Loucy (cell line): Measurements from ENCODE around the gene CD101.

Experiments used
- H2AFZ ChIP-seq: fragments of 200-600 bp; sonication (generic); 2 replicates; pipeline ENCODE4 v1.6.0; 2016; ENCODE audit warnings: antibody characterized with exemption, mild to moderate bottlenecking, low read length, moderate library complexity
- H3F3A ChIP-seq: fragments of 200-600 bp; 2 replicates; pipeline ENCODE4 v1.6.0; 2016; ENCODE audit warnings: antibody characterized with exemption, low read depth, mild to moderate bottlenecking
- H3K27me3 ChIP-seq: fragments of 200-600 bp; sonication (generic); 2 replicates; pipeline ENCODE4 v1.6.1; 2014; ENCODE audit warnings: low read length, mild to moderate bottlenecking; ENCODE audit not compliant: insufficient read depth, poor library complexity, severe bottlenecking
- H3K36me3 ChIP-seq: fragments of 200-600 bp; sonication (generic); 2 replicates; pipeline ENCODE4 v1.6.1; 2016; ENCODE audit warnings: low read length; ENCODE audit not compliant: insufficient read depth
- H3K4me1 ChIP-seq: fragments of 200-600 bp; sonication (generic); 2 replicates; pipeline ENCODE4 v1.5.1; 2014; ENCODE audit warnings: low read length, mild to moderate bottlenecking; ENCODE audit not compliant: insufficient read depth, poor library complexity, severe bottlenecking
- H3K4me2 ChIP-seq: fragments of 200-600 bp; sonication (generic); 2 replicates; pipeline ENCODE4 v1.6.0; 2014; ENCODE audit warnings: antibody characterized with exemption, low read length, low read depth, mild to moderate bottlenecking; ENCODE audit not compliant: poor library complexity, severe bottlenecking
- H3K4me3 ChIP-seq: fragments of 200-600 bp; sonication (generic); 2 replicates; pipeline ENCODE4 v1.5.1; 2014; ENCODE audit warnings: low read length, mild to moderate bottlenecking, mixed read lengths; ENCODE audit not compliant: poor library complexity, severe bottlenecking
- H3K79me2 ChIP-seq: fragments of 200-600 bp; sonication (generic); 2 replicates; pipeline ENCODE4 v1.6.1; 2014; ENCODE audit warnings: low read length; ENCODE audit not compliant: insufficient read depth
- H3K9ac ChIP-seq: fragments of 200-600 bp; sonication (generic); 2 replicates; pipeline ENCODE4 v1.6.0; 2014; ENCODE audit warnings: mild to moderate bottlenecking, low read depth, low read length, moderate library complexity; ENCODE audit not compliant: poor library complexity, severe bottlenecking
- H3K9me2 ChIP-seq: fragments of 200-600 bp; sonication (generic); replicated peaks from 2 replicates; pipeline ENCODE4 v1.6.1; 2016; ENCODE audit warnings: low read depth, low read length, mixed read lengths
- H3K9me3 ChIP-seq: fragments of 200-600 bp; sonication (generic); 2 replicates; pipeline ENCODE4 v1.6.1; 2014; ENCODE audit warnings: mild to moderate bottlenecking, antibody characterized with exemption, low read length, low read depth; ENCODE audit not compliant: insufficient read depth
- H4K20me1 ChIP-seq: fragments of 200-600 bp; sonication (generic); 2 replicates; pipeline ENCODE4 v1.6.0; 2014; ENCODE audit warnings: antibody characterized with exemption, low read length, mild to moderate bottlenecking; ENCODE audit not compliant: insufficient read depth, poor library complexity, severe bottlenecking
- CTCF ChIP-seq: fragments of 200-600 bp; sonication (generic); conservative IDR thresholded peaks from 2 replicates; pipeline ENCODE4 v1.5.1; 2014; ENCODE audit warnings: mild to moderate bottlenecking, antibody characterized with exemption, low read length
- EZH2phosphoT487 ChIP-seq: fragments of 200-600 bp; IDR thresholded peaks from 2 replicates; pipeline ENCODE4 v1.6.1; 2018; ENCODE audit warnings: antibody characterized with exemption, mild to moderate bottlenecking, moderate library complexity, borderline replicate concordance

CD101 gene

DNA sequence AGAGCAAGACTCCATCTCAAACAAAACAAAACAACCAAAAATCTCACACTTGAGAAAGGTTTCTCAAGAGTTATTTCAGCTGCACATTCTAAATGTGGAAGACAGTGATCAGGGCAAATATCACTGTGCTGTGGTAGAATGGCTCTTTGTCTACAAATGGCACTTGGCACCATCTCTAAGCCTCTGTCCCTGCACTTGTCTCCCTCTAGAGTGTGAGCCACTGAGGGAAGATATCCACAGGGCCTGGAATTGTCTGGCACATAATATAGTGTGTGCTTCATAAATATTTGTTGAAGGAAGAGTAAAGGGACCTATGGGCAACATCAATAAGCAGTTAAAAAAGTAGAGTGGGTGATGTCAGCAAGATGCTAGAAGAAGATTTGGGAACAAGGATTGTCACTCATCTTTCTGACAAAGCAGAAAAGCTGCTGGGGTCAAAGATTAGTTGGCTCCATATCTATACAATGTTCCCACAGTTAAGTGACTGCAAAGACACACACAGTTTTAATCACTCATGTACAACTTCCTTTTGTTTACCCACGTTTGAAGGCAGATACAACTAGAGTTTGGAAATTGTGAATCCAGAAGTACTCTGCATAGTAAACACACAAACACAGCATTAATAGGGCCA is 19.1 kb downstream of the CD101 start:
- Histone ChIP-seq H3K4me1 (no peaks in the 10 kb centered on the region), H3F3A (no peaks in the 10 kb centered on the region), H3K9ac (no peak overlapping the region), H3K9me2 (no peaks in the 10 kb centered on the region), H4K20me1 (no peaks in the 10 kb centered on the region), H3K79me2 (no peaks in the 10 kb centered on the region), H3K27me3 (peaks cover 3% of the 10 kb centered on the region), H3K36me3 (no peaks in the 10 kb centered on the region), H3K9me3 (no peaks in the 10 kb centered on the region), H2AFZ (no peak overlapping the region), H3K4me2 (no peak overlapping the region), H3K4me3 (no peak overlapping the region)
- no peak for TF ChIP-seq CTCF
- TF ChIP-seq EZH2phosphoT487: no peak

DNA sequence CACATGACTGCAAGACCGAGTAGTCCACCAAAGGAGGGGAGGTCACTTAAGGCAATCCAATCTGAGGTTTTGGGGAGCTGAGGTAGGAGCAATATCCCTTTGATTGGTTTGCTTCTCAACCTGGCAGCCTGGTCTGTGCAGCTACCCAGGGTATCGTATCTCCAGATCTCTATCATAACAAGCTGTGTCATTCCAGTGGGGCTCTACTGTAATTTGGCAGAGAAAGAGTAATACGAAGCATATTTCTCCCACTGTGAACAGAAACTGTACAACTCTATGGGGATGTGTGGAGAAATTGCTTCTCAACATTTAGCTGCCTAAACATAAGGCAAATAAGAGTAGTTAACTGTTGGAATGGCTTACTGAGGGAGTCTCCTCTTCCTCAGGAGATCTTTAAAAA is 20.6 kb downstream of the CD101 start:
- no peaks in the 10 kb centered on the region for H3K4me1 ChIP-seq
- no peak overlapping the region for H3K4me3 ChIP-seq
- H3K4me2 ChIP-seq: no peak overlapping the region
- no peaks in the 10 kb centered on the region for H4K20me1 ChIP-seq
- peaks cover 3% of the 10 kb centered on the region for H3K27me3 ChIP-seq
- no peaks in the 10 kb centered on the region for H3K36me3 ChIP-seq
- H3K9me2 ChIP-seq: no peaks in the 10 kb centered on the region
- H3K79me2 ChIP-seq: no peaks in the 10 kb centered on the region
- H2AFZ ChIP-seq: no peak overlapping the region
- no peaks in the 10 kb centered on the region for H3F3A ChIP-seq
- no peaks in the 10 kb centered on the region for H3K9me3 ChIP-seq
- TF ChIP-seq EZH2phosphoT487 (no peak), CTCF (no peak)
- no peak overlapping the region for H3K9ac ChIP-seq

DNA sequence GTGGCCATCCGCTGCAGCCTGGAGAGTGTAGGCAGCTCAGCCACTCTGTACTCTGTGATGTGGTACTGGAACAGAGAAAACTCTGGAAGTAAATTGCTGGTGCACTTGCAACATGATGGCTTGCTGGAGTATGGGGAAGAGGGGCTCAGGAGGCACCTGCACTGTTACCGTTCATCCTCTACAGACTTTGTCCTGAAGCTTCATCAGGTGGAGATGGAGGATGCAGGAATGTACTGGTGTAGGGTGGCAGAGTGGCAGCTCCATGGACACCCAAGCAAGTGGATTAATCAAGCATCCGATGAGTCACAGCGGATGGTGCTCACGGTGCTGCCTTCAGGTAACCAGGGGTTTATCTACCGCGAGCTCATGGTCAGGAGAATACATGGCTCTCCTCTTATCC is 24.0 kb downstream of the CD101 start:
- TF ChIP-seq EZH2phosphoT487: no peak
- no peak for TF ChIP-seq CTCF
- Histone ChIP-seq H3K4me3 (no peak overlapping the region), H3K9me2 (no peaks in the 10 kb centered on the region), H4K20me1 (no peaks in the 10 kb centered on the region), H3K4me2 (no peak overlapping the region), H2AFZ (no peak overlapping the region), H3F3A (no peaks in the 10 kb centered on the region), H3K9me3 (no peaks in the 10 kb centered on the region), H3K36me3 (no peaks in the 10 kb centered on the region), H3K9ac (no peak overlapping the region), H3K27me3 (peaks cover 3% of the 10 kb centered on the region), H3K79me2 (no peaks in the 10 kb centered on the region), H3K4me1 (no peaks in the 10 kb centered on the region)
